ENCODE data around the gene ASS1.
A peak's percentile ranks its signal among the peaks of the same experiment; 100 is the strongest.

The ASS1 gene

GRCh38 chr9:130526193-130526853 is 81.6 kb downstream of the ASS1 start:
- no peak for DNase-seq (ENCODE audit: insufficient read length, low spot score)
- FAIRE-seq: no peak

DNA sequence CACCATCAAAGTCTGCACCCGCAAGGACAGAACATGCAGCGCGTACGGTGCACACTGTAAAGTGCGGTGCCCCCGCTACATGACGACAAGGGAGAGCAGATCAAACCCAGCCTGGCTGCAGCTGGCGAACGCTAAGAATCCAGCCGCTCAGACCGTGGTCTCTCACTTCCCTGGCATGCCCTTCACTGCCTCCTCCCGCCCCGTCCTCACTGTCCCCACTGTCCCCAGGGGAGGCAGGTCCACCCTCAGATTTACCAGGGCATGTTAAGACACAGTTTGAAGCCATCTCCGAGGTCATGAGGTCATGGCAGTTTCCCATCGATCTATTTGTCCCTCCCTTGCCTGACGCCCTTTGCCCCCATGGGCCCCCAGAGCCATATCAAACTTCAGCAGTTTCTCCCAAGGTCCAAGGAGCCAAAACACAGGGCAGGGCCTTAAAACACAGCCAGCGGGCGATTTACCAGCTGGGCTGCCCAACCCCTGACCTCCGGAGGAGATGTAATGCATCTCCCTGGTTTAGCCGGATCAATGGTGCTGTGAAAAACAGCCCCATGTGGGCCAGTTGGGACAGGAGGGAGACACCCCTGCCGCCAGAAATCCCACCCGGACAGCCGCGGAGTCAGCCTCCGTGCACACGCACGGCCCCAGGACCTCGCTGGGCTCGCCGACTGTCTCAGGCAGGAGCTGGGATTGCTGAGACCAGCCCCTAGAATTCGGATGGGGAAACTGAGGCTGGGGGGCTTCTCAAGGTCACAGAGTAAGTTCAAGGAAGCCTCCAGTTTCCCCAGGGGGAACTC is 82.3 kb downstream of the ASS1 start:
- DNase-seq (ENCODE audit: insufficient read length, low spot score) (no peak), FAIRE-seq (no peak)

DNA sequence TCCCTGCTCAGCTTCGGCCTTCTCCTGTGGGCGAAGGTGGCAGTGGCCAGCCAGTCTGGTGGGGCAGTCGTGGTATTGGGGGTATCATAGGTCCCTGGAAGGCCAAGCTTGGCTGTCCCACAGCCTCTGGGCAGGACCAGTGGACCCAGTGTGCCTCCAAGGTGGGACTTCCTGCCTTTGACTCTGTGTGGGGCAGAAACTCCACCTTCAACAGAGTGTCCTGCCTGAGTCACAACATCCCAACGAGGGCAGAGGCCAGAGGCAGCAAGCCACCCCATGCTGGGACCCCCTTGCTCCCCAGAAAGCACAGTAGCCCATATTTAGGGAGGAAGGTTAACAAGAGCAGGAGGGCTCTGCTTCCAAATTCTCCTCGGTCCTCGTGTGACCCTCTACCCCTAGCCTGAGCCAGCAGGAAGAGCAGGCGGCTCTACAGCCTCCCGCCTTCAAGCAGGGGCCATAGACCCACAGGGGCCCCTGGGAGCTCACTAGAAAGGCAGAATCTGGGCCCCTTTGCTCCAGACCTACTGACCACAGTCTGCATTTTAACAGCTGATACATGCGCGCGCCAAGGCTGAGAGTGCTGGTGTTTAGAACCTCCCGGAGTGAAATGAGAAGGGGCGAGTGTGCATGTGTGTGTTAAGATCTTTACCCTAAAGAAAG is 83.0 kb downstream of the ASS1 start:
- no peak for FAIRE-seq
- DNase-seq (ENCODE audit: insufficient read length, low spot score): no peak

- no peak for DNase-seq (ENCODE audit: insufficient read length, low spot score)
- no peak for FAIRE-seq
Measured at GRCh38 chr9:130528674-130529073, 83.9 kb downstream of the ASS1 start.

GRCh38 chr9:130530938-130531337 is 86.2 kb downstream of the ASS1 start:
- DNase-seq (ENCODE audit: insufficient read length, low spot score) (peak; percentile 60), FAIRE-seq (no peak)

DNA sequence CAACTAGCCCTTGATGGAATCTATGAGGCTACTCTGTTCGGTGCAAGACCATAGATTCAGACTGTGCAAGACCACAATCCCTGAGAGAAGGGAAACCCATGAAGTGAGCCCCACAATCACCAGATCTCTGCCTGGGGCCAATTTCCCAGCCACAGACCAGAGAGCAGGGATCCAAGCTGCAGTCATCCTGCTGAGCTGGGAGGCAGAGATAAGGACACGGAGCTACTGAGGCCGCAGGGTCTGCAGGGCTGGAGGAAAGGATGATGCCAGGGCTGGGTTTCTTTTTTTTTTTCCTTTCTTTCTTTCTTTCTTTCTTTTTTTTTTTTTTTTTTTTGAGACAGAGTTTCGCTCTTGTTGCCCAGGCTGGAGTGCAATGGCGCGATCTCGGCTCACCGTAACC is 86.9 kb downstream of the ASS1 start:
- no peak for DNase-seq (ENCODE audit: insufficient read length, low spot score)
- FAIRE-seq: no peak

DNA sequence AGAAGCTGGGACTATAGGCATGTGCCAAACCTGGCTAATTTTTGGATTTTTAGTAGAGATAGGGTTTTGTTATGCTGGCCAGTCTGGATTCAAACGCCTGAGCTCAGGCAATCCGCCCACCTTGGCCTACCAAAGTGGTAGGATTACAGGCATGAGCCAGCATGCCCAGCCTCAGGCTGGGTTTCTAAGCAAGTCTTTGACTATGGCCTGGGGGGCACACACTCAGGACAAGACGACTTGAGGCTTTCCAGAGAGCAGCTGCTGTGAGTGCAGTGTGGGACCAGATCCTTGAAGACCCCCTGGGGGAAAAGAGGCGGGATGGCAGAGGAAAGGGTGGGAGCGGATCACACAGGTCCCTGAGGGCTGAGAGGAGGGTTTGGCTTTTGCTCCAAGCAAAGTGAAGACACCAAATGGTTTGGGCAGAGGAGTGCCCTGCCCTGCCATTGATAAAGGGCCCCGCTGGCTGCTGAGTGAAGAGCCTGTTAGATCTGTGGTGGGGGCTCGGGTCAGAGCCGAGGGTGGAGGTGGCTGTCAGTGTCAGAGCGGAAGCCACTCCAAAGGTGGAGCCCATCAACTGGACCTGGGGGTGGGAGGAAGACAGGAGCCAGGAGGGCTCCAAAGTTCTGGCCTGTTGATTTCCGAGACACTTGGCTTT is 87.8 kb downstream of the ASS1 start:
- FAIRE-seq: no peak
- no peak for DNase-seq (ENCODE audit: insufficient read length, low spot score)

- FAIRE-seq (no peak), DNase-seq (ENCODE audit: insufficient read length, low spot score) (no peak)
Measured at GRCh38 chr9:130535818-130536521, 91.2 kb downstream of the ASS1 start.

DNA sequence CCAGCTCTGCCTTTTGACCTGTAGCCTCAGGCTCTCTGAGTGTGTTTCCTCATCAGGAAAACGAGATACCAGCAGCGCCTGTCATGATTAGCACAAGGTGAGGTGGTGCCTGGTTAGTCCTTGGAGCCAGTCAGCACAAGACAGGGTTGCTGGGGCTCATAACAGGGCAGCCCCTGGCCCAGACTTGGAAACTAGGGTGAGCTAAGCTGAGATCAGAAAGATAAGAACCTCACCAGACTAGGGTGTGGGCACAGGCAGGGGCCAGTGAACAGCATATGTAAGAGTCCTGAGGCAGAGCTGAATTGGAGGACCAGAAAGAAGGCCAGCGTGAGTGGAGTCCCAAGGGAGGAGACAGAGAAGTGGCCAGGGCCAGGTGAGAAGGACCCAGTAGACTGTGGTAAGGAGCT is 91.9 kb downstream of the ASS1 start:
- FAIRE-seq (no peak), DNase-seq (ENCODE audit: insufficient read length, low spot score) (no peak)

- DNase-seq (ENCODE audit: insufficient read length, low spot score): no peak
- FAIRE-seq: no peak
Measured at GRCh38 chr9:130537346-130538050, 92.7 kb downstream of the ASS1 start.

- FAIRE-seq: no peak
- peak; percentile 56 for DNase-seq (ENCODE audit: insufficient read length, low spot score)
Measured at GRCh38 chr9:130539420-130540223, 94.9 kb downstream of the ASS1 start.

GRCh38 chr9:130541533-130541932 is 96.8 kb downstream of the ASS1 start:
- FAIRE-seq: no peak
- no peak for DNase-seq (ENCODE audit: insufficient read length, low spot score)

DNA sequence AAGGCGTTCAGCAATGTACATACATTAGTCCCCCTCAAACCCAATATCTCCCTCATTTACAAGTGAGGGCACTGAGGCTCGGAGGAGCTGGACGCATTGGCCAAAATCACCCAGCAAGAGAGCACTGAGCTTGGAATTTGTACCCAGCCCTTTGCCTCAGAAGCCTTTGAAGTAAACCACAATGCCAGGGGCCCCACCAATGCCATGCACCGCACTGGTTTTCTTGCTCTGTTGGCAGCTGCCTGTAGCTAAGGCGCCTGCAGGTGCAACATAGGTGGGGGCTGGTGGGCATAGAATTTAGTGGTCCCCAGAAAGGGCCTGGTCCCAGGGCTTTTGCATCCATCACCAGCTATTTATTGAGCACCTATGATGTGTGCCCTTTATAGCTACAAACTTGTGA is 97.3 kb downstream of the ASS1 start:
- no peak for DNase-seq (ENCODE audit: insufficient read length, low spot score)
- no peak for FAIRE-seq

DNA sequence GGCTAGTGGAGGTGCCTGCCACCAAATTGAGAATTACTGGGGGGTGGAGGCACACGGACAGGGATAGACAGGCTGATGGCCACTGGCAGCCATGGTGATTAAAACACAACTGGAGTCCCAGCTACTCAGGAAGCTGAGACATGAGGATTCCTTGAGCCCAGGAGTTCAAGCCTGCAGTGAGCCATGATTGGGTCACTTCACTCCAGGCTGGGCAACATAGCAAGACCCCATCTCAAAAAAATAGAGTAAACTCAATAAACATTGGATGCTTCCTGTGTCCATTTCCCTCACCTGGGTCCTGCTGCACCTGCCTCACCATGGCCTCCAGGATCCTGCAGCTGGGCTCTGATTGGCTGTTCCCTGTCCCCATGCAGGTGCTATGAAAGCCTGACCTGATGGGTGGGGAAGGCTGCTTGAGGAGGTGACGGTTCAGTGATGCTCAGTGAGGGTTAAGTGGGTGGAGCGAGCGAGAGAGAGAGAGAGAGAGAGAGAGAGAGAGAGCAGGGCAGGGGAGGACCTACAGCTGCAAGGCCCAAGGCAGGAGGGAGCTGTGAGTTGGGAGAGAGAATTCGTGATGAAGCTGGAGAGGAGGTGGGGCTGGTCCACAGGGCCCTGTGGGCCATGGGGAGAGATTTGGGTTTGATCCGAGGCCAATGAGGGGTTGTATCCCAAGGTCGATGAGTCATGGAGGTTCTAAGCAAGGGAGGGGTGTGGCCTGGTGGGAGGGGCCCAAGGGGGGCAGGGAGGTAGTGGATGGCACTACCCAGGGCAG is 97.9 kb downstream of the ASS1 start:
- DNase-seq (ENCODE audit: insufficient read length, low spot score): no peak
- no peak for FAIRE-seq

DNA sequence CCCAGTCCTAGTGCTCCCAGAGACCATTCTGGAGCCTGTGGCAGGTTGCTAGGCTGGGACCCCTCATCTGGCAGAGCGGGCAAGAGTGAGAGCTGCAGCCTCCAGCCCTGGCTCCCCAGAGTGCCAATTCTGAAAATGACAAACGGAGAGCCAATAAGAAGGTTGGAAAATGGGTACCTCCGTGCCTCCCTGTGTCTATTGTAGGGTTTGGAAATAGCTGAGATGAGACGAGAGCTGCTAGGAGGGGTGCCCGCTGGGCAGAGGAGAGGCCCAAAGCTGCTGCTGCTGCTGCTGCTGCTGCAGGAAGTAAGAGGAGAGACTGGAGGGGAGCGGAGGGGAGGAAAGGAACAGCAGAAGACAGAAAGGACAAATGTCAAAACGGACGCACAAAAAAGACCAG is 98.6 kb downstream of the ASS1 start:
- FAIRE-seq: no peak
- no peak for DNase-seq (ENCODE audit: insufficient read length, low spot score)

GRCh38 chr9:130543859-130544258 is 99.1 kb downstream of the ASS1 start:
- DNase-seq (ENCODE audit: insufficient read length, low spot score): no peak
- no peak for FAIRE-seq

DNA sequence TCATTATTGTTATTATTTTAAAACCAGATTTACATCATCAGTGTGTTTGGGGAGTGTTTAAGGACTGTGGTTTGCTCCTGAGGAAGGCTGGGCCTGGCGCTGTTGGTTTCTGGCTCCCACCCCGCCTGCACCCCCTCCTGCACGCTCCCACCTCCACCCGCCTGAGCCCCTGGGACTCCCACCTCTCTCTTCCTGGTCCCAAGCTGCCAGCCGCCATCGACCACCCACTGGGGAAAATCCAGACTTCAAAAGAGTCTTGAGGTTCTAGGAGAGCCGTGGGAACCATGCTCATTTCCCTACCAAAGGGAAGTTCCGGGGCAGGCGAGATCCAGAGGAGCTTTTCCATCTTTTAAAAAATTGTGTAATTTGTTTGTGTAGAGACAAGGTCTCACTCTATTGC is 99.6 kb downstream of the ASS1 start:
- FAIRE-seq (no peak), DNase-seq (ENCODE audit: insufficient read length, low spot score) (no peak)

DNA sequence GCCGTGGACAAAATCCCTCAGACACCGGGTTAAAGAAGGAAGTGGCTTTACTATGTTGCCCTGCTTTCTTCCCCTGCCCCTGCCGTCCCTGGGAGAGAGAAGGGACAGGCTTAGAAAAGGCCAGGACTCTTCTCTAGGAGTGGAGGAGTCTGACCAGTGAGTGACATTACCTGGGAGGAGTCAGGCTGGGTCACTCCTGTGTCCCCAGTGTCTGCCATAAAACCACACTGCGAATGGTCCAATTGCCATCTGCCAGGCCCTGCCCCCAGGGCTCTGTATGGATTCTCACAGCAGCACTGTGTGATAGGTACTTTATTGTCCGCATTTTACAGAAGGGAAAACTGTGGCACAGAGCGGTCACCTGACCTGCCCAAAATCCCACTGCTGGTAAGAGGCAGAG is 103.3 kb downstream of the ASS1 start:
- FAIRE-seq: no peak

More for the DNA sequence above, 103.3 kb downstream of the ASS1 start:
- no peak for DNase-seq (ENCODE audit: insufficient read length, low spot score)
